SK-N-SH treated with all-trans-retinoic acid at 6 μM for 48 hours (cell line): ENCODE data around the gene CEMIP.

Source experiments
- ATAC-seq: fragments of 200-7000 bp; cut with Tn5 transposase; 3 replicates; pipeline ENCODE4 v1.9.1; 2020; ENCODE audit warnings: mild to moderate bottlenecking, moderate library complexity
- ARNTL ChIP-seq: fragments of 450-650 bp; formaldehyde crosslinking; IDR thresholded peaks from 2 replicates; pipeline ENCODE4 v1.5.0; 2020; ENCODE audit warnings: low read depth, mild to moderate bottlenecking, moderate library complexity, borderline replicate concordance
- BACH2 ChIP-seq: fragments of 250-450 bp; sonication (Bioruptor Pico); IDR thresholded peaks from 2 replicates; pipeline ENCODE4 v1.9.0; 2021; ENCODE audit warnings: mild to moderate bottlenecking, borderline replicate concordance
- CSDC2 ChIP-seq: fragments of 250-450 bp; sonication (Bioruptor Pico); IDR thresholded peaks from 2 replicates; pipeline ENCODE4 v1.5.0; 2020; ENCODE audit warnings: mild to moderate bottlenecking, moderate library complexity
- CSRNP3 ChIP-seq: fragments of 250-450 bp; sonication (Bioruptor Pico); IDR thresholded peaks from 2 replicates; pipeline ENCODE4 v1.5.1; 2021; ENCODE audit warnings: mild to moderate bottlenecking, moderate library complexity
- ESRRG ChIP-seq: fragments of 250-450 bp; sonication (Bioruptor Pico); IDR thresholded peaks from 2 replicates; pipeline ENCODE4 v1.6.1; 2021; ENCODE audit warnings: mild to moderate bottlenecking
- GLIS3 ChIP-seq: fragments of 250-450 bp; sonication (Bioruptor Pico); IDR thresholded peaks from 2 replicates; pipeline ENCODE4 v1.5.0; 2020; ENCODE audit warnings: mild to moderate bottlenecking, moderate library complexity
- ISL1 ChIP-seq: fragments of 250-450 bp; sonication (Bioruptor Pico); IDR thresholded peaks from 2 replicates; pipeline ENCODE4 v2.1.2; 2022; ENCODE audit warnings: mild to moderate bottlenecking, moderate library complexity
- OSR1 ChIP-seq: fragments of 250-450 bp; sonication (Bioruptor Pico); IDR thresholded peaks from 2 replicates; pipeline ENCODE4 v1.8.0; 2022; ENCODE audit warnings: moderate library complexity, mild to moderate bottlenecking, inconsistent platforms
- POU6F1 ChIP-seq: fragments of 250-450 bp; sonication (Bioruptor Pico); IDR thresholded peaks from 2 replicates; pipeline ENCODE4 v1.8.0; 2021; ENCODE audit warnings: low read depth, mild to moderate bottlenecking, moderate library complexity, borderline replicate concordance
- PPARA ChIP-seq: fragments of 250-450 bp; sonication (Bioruptor Pico); IDR thresholded peaks from 2 replicates; pipeline ENCODE4 v1.5.0; 2020; ENCODE audit warnings: mild to moderate bottlenecking, borderline replicate concordance
- RARB ChIP-seq: fragments of 250-450 bp; sonication (Bioruptor Pico); IDR thresholded peaks from 2 replicates; pipeline ENCODE4 v1.8.0; 2021; ENCODE audit warnings: mild to moderate bottlenecking, moderate library complexity
- SNAI2 ChIP-seq: fragments of 250-450 bp; sonication (Bioruptor Pico); IDR thresholded peaks from 2 replicates; pipeline ENCODE4 v1.5.0; 2020; ENCODE audit warnings: mild to moderate bottlenecking, moderate library complexity
- TCF4 ChIP-seq: fragments of 250-450 bp; sonication (Bioruptor Pico); IDR thresholded peaks from 2 replicates; pipeline ENCODE4 v1.8.0; 2021; ENCODE audit warnings: mild to moderate bottlenecking, moderate library complexity, borderline replicate concordance
- TOX ChIP-seq: fragments of 250-450 bp; sonication (Bioruptor Pico); IDR thresholded peaks from 2 replicates; pipeline ENCODE4 v1.8.0; 2021; ENCODE audit warnings: mild to moderate bottlenecking, moderate library complexity, borderline replicate concordance
- ZC3H10 ChIP-seq: fragments of 250-450 bp; sonication (Bioruptor Pico); IDR thresholded peaks from 2 replicates; pipeline ENCODE4 v1.5.1; 2021; ENCODE audit warnings: mild to moderate bottlenecking, moderate library complexity
- ZFP3 ChIP-seq: fragments of 250-450 bp; sonication (Bioruptor Pico); IDR thresholded peaks from 2 replicates; pipeline ENCODE4 v1.5.0; 2020; ENCODE audit warnings: mild to moderate bottlenecking, moderate library complexity
- ZFP30 ChIP-seq: fragments of 450-650 bp; formaldehyde crosslinking; IDR thresholded peaks from 2 replicates; pipeline ENCODE4 v1.5.0; 2022; ENCODE audit warnings: mild to moderate bottlenecking, moderate library complexity
- ZNF70 ChIP-seq: fragments of 450-650 bp; formaldehyde crosslinking; IDR thresholded peaks from 2 replicates; pipeline ENCODE4 v1.5.0; 2020; ENCODE audit warnings: mild to moderate bottlenecking, moderate library complexity
- ZNF8 ChIP-seq: fragments of 450-650 bp; formaldehyde crosslinking; IDR thresholded peaks from 2 replicates; pipeline ENCODE4 v1.5.0; 2020; ENCODE audit warnings: mild to moderate bottlenecking, moderate library complexity
- TF ChIP-seq, protein P1 (sequence below): fragments of 250-450 bp; sonication (Bioruptor Pico); IDR thresholded peaks from 2 replicates; pipeline ENCODE4 v1.8.0; 2020; ENCODE audit warnings: mild to moderate bottlenecking, moderate library complexity, borderline replicate concordance
- TF ChIP-seq, protein P2 (sequence below): fragments of 250-450 bp; sonication (Bioruptor Pico); IDR thresholded peaks from 2 replicates; pipeline ENCODE4 v1.5.0; 2020; ENCODE audit warnings: mild to moderate bottlenecking, moderate library complexity

CEMIP gene

GRCh38 chr15:80825361-80826030 lies 46.3 kb downstream of the CEMIP start:
- ATAC-seq, result no peak
- no peak for TF ChIP-seq ISL1 (CRISPR knock-in tag)
- no peak for TF ChIP-seq GLIS3 (CRISPR knock-in tag)
- TF ChIP-seq CSDC2 (CRISPR knock-in tag), result no peak
- TF ChIP-seq SNAI2 (CRISPR knock-in tag), result no peak
- TF ChIP-seq ESRRG (CRISPR knock-in tag), result no peak
- no peak for TF ChIP-seq ZFP30 (CRISPR knock-in tag)
- TF ChIP-seq, protein P1, sequence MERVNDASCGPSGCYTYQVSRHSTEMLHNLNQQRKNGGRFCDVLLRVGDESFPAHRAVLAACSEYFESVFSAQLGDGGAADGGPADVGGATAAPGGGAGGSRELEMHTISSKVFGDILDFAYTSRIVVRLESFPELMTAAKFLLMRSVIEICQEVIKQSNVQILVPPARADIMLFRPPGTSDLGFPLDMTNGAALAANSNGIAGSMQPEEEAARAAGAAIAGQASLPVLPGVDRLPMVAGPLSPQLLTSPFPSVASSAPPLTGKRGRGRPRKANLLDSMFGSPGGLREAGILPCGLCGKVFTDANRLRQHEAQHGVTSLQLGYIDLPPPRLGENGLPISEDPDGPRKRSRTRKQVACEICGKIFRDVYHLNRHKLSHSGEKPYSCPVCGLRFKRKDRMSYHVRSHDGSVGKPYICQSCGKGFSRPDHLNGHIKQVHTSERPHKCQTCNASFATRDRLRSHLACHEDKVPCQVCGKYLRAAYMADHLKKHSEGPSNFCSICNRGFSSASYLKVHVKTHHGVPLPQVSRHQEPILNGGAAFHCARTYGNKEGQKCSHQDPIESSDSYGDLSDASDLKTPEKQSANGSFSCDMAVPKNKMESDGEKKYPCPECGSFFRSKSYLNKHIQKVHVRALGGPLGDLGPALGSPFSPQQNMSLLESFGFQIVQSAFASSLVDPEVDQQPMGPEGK (CRISPR knock-in tag), result no peak
- no peak for TF ChIP-seq RARB
- TF ChIP-seq ZC3H10 (CRISPR knock-in tag), result no peak
- TF ChIP-seq CSRNP3 (CRISPR knock-in tag), result no peak
- no peak for TF ChIP-seq ZNF8 (CRISPR knock-in tag)
- TF ChIP-seq TOX (CRISPR knock-in tag), result no peak
- TF ChIP-seq, all 23 proteins: peak for 0

DNA sequence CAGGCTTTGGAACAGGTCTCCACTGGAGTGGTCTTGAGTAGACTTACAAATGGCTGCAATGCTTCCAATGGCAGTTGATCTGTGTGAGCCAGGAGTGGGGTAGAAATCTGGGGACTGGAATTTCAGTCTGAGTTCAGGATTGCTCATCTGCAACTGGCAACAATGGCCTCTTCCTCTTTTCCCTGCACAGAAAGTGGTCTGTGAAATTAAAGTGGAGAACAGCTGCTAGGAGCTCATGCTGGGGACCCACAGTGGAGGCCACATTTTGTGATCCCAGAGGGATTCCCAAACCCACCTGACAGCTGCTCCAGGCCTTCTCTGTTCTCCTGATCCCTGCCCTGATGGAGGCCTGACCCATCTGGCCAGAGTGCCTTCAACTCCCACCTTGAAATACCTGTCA lies 49.6 kb downstream of the CEMIP start:
- ATAC-seq, result no peak
- TF ChIP-seq PPARA, result no peak
- no peak for TF ChIP-seq RARB
- no peak for TF ChIP-seq ARNTL
- TF ChIP-seq ESRRG (CRISPR knock-in tag), result no peak
- no peak for TF ChIP-seq TCF4 (CRISPR knock-in tag)
- TF ChIP-seq BACH2 (CRISPR knock-in tag), result no peak
- TF ChIP-seq TOX (CRISPR knock-in tag), result no peak
- TF ChIP-seq ZFP30 (CRISPR knock-in tag), result no peak
- no peak for TF ChIP-seq POU6F1
- no peak for TF ChIP-seq SNAI2 (CRISPR knock-in tag)
- no peak for TF ChIP-seq ZNF8 (CRISPR knock-in tag)
- TF ChIP-seq, protein P1 (CRISPR knock-in tag), result no peak
- TF ChIP-seq ZFP3 (CRISPR knock-in tag), result no peak

- no peak for ATAC-seq
- TF ChIP-seq ESRRG (CRISPR knock-in tag) (no peak), POU6F1 (no peak), PPARA (no peak), OSR1 (CRISPR knock-in tag) (no peak), GLIS3 (CRISPR knock-in tag) (no peak), ARNTL (no peak), CSRNP3 (CRISPR knock-in tag) (no peak), CSDC2 (CRISPR knock-in tag) (no peak), SNAI2 (CRISPR knock-in tag) (no peak), ZNF70 (CRISPR knock-in tag) (no peak)
- TF ChIP-seq, protein P2, sequence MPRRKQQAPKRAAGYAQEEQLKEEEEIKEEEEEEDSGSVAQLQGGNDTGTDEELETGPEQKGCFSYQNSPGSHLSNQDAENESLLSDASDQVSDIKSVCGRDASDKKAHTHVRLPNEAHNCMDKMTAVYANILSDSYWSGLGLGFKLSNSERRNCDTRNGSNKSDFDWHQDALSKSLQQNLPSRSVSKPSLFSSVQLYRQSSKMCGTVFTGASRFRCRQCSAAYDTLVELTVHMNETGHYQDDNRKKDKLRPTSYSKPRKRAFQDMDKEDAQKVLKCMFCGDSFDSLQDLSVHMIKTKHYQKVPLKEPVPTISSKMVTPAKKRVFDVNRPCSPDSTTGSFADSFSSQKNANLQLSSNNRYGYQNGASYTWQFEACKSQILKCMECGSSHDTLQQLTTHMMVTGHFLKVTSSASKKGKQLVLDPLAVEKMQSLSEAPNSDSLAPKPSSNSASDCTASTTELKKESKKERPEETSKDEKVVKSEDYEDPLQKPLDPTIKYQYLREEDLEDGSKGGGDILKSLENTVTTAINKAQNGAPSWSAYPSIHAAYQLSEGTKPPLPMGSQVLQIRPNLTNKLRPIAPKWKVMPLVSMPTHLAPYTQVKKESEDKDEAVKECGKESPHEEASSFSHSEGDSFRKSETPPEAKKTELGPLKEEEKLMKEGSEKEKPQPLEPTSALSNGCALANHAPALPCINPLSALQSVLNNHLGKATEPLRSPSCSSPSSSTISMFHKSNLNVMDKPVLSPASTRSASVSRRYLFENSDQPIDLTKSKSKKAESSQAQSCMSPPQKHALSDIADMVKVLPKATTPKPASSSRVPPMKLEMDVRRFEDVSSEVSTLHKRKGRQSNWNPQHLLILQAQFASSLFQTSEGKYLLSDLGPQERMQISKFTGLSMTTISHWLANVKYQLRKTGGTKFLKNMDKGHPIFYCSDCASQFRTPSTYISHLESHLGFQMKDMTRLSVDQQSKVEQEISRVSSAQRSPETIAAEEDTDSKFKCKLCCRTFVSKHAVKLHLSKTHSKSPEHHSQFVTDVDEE (CRISPR knock-in tag), result no peak
- TF ChIP-seq, protein P1 (CRISPR knock-in tag), result no peak
Observed at GRCh38 chr15:80830677-80831076, 51.5 kb downstream of the CEMIP start.
